HG03108 (cell line): ENCODE results near the gene PXDN.
"Not testable (repeated sequence)": the region's sequence is repeated elsewhere in the genome, so short reads cannot be mapped to it uniquely, and the experiment has no call there.

Experiments
- ATAC-seq: cut with Tn5 transposase; IDR thresholded peaks from one replicate; pipeline ENCODE4 v1.9.1; 2021; ENCODE audit warnings: moderate library complexity; ENCODE audit not compliant: unreplicated experiment

The PXDN gene

DNA sequence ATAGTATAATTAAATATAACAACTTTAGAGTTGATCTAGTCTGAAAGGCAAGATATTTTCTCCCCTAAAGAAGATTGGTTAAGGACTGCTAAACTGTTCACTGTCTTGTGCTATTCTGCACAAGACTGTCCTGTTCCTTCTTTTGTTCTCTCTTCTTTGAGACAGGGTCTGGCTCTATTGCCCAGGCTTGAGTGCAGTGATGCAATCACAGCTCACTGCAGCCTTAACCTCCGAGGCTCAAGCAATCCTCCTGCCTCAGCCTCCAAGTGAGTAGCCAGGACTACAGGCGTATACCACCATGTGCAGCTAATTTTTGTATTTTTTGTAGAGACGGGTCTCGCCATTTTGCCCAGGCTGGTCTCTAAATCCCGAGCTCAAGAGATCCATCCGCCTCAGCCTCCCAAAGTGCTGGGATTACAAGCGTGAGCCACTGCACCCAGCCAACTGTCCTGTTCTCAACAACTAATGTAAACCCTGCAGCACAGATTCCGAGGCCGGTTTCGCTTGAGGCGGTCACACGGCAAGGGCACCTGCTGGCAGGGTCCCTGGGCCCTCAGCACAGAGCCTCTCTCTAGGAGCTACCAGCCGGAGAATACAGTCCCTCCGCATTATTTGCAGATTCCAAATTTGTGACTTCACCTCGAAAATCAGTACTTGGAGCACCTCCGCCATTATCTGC, 16.4 kb downstream of the PXDN start:
- ATAC-seq, result no peak

DNA sequence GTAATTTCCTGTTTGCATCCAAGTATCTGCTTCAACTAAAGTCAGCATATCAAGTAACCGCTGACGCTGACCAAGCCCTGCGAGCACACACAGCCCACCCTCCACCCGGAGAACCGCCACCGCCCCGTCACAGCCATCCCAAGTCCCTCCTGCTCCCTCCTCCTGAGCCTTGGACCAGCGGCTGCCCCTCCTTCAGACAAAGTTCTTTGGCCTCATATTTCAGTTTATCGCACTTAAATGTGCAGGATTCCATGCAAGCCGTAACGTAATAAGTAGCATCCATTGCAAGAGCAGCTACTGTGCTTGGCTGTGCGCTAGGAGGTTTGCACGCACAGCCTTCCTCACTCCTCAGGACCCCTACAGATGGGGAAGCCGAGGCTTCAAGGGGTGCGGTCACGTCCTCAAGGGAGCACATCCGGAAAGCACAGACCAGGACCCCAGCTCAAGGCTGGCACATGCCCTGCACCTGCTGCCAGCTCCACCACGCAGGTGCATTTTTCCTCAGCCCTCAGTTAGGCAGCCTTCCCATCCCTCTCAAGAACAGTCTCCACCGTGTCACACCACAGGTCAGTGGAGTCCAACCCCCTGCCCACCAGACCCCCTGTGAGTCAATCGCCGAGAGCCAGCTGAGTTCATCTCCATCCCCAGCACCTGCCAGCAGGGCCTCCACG, 17.1 kb downstream of the PXDN start:
- ATAC-seq, result no peak

DNA sequence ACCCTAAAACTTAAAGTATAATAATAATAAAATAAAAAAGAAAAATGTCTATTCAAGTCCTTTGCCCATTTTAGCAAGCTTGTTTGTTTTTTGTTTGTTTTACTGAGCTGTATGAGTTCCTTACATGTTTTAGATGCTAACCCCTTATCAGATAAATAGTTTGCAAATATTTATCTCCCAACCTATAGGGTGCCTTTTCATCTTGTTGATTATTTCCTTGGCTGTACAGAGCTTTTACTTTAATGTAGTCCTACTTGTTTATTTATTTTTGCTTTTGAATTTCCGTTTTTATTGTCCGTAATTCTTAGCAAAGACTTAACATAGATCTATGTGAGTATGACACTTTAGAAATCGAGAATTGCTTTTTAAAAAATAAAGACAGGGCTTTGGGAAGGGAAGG, 17.8 kb downstream of the PXDN start:
- no peak for ATAC-seq

DNA sequence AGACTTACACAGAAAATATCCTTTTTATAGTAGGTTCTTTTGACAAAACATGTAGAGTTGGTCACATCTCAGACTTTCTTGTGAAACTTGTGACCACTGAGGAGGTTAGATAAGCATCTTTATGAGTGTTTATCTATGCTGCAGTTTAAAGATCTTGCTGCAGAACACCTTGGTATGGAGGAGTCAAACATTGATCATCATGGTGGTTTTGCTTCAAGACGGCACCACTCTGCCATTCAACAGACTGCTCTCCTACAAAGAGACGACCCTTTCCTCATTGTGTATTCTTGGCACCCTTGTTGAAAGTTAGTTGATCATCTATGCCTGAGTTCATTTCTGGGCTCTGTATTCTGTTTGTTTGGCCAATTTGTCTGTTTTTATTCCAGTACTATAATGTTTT, 20.0 kb downstream of the PXDN start:
- not testable (repeated sequence) for ATAC-seq

DNA sequence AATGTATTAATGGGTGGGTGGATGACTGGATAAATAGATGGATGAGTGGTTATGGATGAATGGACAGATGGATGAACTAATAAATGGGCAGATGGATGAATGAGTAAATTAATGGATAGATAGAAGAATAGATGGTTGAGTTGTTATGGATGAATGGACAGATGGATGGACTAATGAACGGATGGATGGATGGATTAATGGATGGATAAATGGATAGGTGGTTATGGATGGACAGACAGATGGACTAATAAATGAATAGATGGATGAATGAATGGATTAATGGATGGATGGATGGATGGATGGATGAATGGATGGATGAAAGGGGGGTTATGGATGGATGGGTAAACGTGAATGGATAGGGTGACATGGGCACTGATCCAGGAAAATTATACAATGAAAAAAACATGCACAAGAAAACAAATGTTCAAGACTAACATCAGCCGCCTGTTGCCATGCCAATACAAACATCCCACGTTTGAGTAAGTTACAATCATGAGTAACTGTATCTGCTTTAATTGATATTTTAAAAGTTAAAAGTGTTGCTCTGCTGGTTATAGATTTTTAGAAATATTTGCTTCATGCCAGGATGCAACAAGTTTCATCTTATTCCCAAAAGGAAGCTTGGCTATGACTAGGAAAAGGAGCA, 20.8 kb downstream of the PXDN start:
- ATAC-seq, result no peak

DNA sequence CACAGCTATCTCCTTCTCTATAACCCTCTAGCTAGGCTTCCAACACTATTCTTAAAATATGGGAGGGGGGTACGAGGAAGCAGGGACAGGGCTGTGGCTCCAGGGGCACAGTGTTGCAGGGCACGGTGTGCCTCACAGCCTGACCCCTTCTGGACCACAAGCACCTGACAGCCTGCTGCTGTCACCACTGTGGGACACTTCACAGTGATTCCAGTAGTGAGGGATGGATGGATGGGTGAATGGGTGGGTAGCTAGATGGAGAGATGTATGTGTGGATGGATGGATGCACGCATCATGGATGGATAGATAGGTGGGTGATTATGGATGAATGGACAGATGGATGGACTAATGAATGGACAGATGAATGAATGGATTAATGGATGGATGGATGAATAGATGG, 21.6 kb downstream of the PXDN start:
- ATAC-seq, result no peak

DNA sequence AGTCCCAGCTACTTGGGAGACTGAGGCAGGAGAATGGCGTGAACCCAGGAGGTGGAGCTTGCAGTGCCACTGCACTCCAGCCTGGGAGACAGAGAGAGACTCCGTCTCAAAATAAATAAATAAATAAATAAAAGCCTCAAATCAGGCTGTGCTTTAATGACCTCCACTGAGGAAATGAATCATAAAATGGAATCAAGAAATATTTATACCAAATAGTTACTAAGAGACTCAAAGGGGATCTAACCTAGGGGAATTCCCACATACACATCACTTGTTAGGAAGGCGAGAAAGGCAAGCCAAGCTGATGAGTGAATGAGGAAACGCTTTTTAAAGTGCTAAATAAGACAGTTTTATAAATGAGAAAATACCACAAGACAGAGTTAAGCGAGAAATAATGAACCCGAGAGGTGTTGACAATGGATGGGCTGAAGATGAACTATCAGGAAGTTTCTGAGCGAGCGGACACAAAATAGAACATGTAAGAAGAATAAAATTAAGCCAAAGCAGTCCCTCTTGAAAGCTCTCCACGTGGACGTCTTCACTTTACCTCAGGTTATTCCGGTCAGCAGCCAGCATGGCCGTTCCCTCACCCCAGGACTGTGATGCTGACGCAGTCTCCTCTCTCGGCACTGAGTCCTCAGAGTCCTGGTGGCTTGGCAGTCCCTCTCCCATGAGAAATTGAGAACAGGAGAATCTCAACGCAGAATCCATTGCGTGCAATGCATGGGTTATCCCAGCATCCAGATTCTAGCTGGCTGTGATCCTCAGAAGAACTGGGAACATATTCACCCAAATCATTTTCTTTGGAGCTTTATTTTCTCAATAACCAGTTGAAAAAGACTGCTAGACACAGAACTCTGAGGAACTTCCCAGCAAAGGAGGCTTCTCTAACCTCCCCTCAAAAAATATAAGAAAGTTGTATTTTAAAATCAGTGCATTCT, 22.3 kb downstream of the PXDN start:
- ATAC-seq, result no peak

DNA sequence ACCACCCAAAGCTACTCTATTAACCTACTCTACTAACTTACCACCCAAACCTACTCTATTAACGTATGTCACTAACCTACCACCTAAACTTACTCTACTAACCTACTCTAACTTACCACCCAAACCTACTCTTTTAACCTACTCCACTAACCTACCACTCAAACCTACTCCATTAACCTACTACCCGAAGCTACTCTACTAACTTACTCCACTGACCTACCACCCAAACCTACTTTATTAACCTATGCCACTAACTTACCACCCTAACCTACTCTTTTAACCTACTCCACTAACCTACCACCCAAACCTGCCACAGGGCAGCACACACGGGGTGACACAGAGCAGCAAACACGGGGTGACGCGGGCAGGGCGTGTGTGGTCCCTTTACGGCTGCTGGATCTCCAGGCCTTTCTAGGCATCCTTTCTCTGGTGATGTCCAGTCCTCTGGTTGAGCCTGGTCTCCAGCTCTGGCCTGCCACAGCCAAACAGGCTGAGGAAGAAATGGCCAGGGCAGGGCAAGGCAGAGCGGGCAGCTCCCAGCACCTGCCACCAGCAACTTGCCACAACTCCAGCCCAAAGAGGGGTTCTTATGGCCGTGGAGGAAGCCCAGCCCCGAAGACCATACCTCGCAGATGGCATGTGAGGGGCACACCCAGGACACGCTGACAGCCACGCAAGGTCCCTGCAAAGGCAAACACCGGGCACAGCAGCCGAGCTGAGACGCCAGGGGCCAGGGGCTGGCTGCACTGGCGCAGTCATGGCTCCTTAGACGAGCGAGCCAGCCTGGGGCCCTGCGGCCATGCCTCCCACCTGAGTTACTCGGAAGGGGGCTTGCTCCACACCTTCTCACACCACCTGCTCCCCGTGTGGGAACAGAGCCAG, 25.7 kb downstream of the PXDN start:
- no peak for ATAC-seq

DNA sequence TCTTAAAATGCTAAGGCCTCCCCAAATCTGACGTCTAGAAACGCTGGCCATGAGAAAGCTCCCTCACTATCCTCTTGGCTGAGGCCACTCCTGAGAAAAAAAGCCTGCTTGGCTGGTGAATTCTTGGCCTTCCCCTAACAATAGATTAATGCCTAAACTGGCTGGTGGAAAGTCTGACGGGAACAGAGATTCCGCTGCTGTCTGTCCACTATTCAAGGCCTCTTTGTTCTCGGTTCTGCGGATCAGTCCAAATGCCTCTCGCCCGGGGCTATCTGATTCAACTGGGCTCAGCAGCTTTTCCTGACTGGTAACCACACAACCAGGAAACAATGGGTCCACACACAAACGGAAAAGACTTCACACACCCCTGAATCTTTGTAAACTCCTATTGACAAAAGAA, 27.2 kb downstream of the PXDN start:
- ATAC-seq, result no peak

DNA sequence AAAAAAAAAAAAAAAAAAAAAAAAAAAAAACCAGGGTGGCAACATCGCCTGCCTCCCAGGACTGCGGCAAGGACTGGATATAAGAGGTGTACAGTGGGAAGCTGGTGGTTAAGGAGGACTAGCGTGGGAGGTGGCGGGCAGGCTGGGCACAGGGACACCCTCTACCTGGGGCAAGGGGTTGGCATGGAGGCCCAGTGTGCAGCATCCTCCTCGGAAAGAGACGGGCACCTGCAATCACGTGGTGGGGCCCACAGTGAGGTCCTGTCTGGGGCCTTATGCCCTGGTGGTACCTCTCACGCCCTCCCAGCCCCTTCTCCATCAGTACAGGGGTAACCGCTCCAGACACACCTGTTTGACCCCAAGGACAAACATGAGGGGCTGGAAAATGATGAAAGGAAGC, 27.9 kb downstream of the PXDN start:
- no peak for ATAC-seq

DNA sequence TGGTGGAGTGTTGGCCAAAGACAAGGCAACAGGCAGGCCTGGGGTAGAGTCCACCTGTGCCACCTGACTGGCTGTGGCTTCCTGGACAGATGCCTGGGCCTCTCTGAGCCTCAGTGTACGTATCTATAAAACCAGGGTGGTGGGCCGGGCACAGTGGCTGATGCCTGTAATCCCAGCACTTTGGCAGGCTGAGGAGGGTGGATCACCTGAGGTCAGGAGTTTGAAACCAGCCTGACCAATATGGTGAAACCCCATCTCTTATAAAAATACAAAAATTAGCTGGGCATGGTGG, 28.4 kb downstream of the PXDN start:
- not testable (repeated sequence) for ATAC-seq

DNA sequence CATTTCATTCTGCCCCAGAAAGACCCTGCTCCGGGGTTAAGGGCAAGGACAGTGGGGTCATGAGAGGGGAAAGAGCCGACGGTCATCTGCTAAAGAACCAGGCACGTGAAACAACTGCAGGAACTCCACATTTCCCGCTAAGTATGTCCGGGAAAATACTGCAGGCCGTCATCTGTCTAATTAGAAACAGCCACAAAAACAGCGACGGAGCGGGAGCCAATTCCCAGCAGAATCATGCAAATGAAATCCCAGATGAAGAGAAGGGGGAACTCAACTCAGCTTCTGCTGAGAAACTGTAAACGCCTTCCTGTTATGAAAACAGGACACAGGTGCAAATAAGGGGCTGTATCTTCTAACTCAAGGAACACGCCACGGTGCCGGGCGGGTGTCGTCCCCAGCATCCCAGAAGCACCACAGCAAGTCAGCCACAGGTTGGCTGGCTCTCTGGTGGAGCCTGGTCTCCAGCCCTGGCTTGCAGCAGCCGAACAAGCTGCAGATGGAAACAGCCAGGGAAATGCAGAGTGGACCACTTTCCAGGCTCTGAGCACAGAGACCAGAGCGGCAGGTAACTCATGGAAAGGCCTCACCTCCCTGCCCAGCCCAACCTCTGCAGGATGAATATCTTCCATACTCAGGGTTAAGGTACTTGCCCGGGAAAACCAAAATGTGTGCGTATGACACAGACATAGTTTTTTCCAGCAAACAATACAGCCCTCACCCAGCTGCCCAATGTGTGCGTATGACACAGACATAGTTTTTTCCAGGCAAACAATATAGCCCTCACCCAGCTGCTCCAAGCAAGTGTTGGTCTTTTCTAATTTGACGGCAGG, 28.9 kb downstream of the PXDN start:
- ATAC-seq, result no peak

DNA sequence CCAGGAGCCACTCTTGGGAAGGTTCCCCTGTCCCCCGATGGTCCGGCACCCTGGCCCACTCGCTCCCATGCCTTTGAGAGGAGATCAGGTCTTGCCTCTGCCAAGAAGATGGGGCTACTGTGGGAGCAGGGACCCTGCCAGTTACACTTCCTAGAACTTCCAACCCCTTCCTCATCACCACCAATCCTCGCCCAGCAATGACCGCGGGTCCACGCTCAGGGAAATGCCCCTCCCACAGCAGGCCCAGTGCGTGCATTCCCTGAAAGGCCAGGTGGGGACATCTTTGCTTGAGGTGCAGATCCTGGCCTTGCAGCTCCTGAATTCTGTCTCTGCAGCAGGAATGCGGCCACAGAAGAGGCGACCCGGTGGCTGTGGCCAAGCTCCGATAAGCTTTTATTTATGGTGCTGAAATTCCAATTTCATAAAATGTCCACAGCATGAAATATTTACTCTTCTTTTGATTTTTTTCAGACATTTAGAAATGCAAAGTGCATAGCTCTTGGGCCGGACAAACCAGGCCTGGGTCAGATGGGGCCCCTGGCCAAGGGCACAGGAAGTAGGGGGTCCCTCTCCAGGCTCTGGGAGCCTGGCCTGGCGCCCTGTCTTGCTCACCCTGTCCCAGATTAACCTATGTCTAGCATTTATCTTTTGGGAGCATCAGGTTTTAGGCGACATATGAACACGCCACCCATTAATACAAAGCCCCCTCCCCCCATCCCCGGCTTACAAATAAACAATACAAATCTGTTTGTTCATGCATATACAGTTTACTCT, 29.8 kb downstream of the PXDN start:
- ATAC-seq, result no peak

DNA sequence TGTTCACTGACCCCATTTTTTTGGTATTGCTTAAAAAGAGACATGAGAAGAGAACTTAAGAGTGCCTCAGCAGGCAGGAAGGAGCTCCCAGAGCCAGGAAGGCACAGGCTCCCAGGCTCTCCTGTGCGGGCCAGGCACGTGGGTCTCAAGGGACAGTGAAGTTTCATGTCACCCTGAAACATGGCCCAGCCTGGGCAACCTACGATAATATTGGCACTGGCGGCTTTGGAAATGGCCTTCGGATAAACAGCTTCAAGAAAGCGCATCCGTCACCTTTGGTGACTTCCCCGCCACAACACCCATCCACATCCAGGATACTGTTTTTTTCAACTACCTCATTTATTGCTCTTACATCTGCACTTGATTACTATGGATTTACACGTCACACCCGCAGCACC, 30.5 kb downstream of the PXDN start:
- no peak for ATAC-seq

DNA sequence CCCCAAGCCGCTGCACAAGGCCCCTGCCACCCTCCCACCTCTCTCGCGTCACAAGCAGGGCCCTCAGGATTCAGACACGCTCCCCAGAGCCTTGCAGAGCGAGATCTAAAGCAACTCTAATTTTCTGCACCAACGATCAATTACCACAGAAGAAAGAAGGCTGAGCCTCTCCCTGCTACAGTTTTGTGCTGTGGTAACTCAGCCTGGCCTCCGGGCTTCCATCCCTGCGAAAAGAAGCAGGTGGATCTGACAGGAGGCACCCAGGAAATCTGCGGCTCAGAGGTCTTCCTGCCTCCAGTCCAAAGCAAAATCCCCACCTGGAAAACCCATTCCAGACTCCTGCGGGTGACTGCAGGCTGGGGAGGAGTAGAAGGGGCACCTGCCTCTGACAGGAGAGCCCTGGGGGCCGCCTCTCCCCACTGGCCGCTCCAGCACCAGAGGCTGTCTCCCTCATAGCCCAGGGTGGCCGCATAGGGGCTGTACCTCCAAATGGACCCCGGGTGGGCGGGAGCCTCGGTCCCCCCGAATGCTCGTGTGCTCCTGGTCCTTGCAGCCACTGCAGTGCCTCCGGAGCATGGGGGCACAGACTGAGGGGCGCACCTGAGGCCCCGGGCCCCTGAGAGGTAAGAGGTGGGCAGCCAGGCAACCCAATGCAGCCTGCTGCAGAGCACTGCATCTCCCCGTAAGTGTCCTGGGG, 31.0 kb downstream of the PXDN start:
- no peak for ATAC-seq

DNA sequence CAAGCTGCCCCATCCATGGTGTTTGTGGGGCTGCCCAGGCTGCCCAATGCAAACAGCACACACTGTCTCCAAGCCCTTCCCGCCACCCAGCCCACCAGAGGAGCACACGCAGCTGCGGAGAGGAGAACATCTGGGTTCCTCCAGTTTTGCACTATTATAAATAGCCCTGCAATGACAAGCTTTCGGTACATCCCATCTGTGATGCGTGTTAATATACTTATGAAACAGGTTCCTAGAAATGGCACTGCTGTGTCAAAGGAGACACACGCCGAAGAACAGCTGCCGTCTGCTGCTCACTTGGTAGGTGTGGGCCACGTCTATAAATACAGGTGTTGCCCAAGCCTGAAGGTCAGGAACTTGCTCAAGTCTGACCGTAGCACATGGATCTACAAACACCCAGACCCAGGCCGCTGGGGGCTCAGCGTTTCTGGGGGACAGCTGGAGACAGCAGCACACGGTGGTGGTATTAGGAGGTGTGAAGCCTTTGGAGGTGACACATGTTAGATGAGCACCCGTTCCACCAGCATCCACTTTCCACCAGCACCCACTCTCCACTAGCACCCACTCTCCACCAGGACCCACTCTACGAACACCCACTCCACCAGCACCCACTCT, 34.3 kb downstream of the PXDN start:
- no peak for ATAC-seq

DNA sequence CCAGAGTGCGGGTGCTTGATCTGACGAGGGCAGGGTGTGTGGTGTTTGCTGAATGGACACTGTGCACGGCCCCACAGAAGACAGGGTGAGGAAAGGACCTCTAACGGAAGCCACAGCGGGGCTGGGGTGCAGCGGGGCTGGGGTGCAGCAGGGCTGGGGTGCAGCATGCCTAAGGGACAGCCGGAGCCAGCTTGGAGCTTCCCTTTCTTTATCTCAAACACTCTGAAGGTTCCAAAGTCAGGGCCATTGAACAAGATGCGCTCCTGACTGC, 35.0 kb downstream of the PXDN start:
- ATAC-seq, result no peak
